Left lobe of liver (tissue), 2 donors: ENCODE measurements around the gene EVX2. TPM values are rescaled to one million over a fixed set of nuclear protein-coding genes. Genes with fewer than 3 reads are reported as not detected.
A peak's percentile ranks its signal among the peaks of the same experiment; 100 is the strongest.

Source experiments
- ATAC-seq: fragments of 200-7000 bp; cut with Tn5 transposase; one replicate; pipeline ENCODE4 v1.9.1; 2020; ENCODE audit warnings: mild to moderate bottlenecking, moderate library complexity
- DNase-seq: peaks from one replicate; pipeline ENCODE4 v3.0.0-alpha.2; 2020; ENCODE audit warnings: low spot score
- total RNA-seq: library from RNA; stranded (reverse); gene quantifications from one replicate; pipeline ENCODE4 v1.2.1, GENCODE V29; 2021
- donor health status: DM: no; HTN: no; CAD: no; lungs with moderate emphysema.
- donor health status: DM: no; HTN: yes; CAD: no.

Gene EVX2
- total RNA-seq, 1 donor from 2014 or later: not detected

- ATAC-seq (no peak), DNase-seq (no peak)
These were observed 903 bp upstream of the EVX2 start for GRCh38 chr2:176084611-176085119.

GRCh38 chr2:176082824-176083751 is 674 bp downstream of the EVX2 start:
- no peak for DNase-seq
- no peak for ATAC-seq

- ATAC-seq (no peak), DNase-seq (no peak)
These were observed 1.3 kb downstream of the EVX2 start for GRCh38 chr2:176082525-176082823.

GRCh38 chr2:176081837-176082524 is 1.8 kb downstream of the EVX2 start:
- ATAC-seq: no peak
- DNase-seq: no peak

GRCh38 chr2:176081376-176081836 is 2.4 kb downstream of the EVX2 start:
- no peak for DNase-seq
- no peak for ATAC-seq

- ATAC-seq: no peak
- DNase-seq: no peak
These were observed 3.0 kb downstream of the EVX2 start for GRCh38 chr2:176080540-176081375.

GRCh38 chr2:176079831-176080539 is 3.8 kb downstream of the EVX2 start:
- ATAC-seq (peak; percentile 52), DNase-seq (no peak)

GRCh38 chr2:176079285-176079830 is 4.4 kb downstream of the EVX2 start:
- DNase-seq (no peak), ATAC-seq (no peak)

GRCh38 chr2:176078541-176079284 is 5.0 kb downstream of the EVX2 start:
- no peak for ATAC-seq
- DNase-seq: no peak

- no peak for DNase-seq
- ATAC-seq: no peak
These were observed 7.0 kb downstream of the EVX2 start for GRCh38 chr2:176076796-176077195.

GRCh38 chr2:176076063-176076462 is 7.7 kb downstream of the EVX2 start:
- no peak for ATAC-seq

GRCh38 chr2:176075481-176075880 is 8.3 kb downstream of the EVX2 start:
- DNase-seq: no peak
- no peak for ATAC-seq

More at GRCh38 chr2:176076063-176076462, 7.7 kb downstream of the EVX2 start:
- DNase-seq: no peak

GRCh38 chr2:176074919-176075425 is 8.8 kb downstream of the EVX2 start:
- DNase-seq: no peak
- ATAC-seq: no peak

- no peak for DNase-seq
- ATAC-seq: no peak
These were observed 10.5 kb downstream of the EVX2 start for GRCh38 chr2:176072951-176073904.

- ATAC-seq (no peak), DNase-seq (no peak)
These were observed 11.5 kb downstream of the EVX2 start for GRCh38 chr2:176072292-176072669.

- ATAC-seq (no peak), DNase-seq (no peak)
These were observed 12.2 kb downstream of the EVX2 start for GRCh38 chr2:176071330-176072291.

GRCh38 chr2:176068419-176068832 is 15.3 kb downstream of the EVX2 start:
- no peak for DNase-seq
- no peak for ATAC-seq
